NOMO-1 treated with DMSO at 0.1 percent for 48 hours (cell line): Measurements from ENCODE around the gene SLC2A10.

ENCODE experiments used
- DNase-seq: peaks from one replicate; lab custom pipeline; 2025; ENCODE audit not compliant: unreplicated experiment; lab: John Stamatoyannopoulos, UW

The SLC2A10 gene

DNA sequence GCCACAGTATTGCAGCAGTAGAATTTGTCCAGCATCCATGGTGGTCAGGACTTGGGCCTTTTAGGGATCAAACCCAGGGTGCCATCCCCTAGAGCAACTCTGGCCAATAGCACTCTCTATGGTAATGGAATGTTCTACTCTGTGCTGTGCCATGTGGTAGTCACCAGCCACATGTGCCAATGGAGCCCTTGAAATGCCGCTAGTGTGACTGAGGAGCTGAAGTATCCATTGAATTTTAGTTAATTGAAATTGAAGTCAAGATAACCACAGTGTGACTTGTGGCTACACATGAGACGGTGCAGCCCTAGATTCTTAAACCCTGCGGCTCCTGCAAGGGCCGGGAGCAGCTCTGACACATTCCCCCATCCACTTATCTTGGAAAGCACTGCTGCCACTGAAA lies 54.6 kb downstream of the SLC2A10 start:
- DNase-seq, result no peak

DNA sequence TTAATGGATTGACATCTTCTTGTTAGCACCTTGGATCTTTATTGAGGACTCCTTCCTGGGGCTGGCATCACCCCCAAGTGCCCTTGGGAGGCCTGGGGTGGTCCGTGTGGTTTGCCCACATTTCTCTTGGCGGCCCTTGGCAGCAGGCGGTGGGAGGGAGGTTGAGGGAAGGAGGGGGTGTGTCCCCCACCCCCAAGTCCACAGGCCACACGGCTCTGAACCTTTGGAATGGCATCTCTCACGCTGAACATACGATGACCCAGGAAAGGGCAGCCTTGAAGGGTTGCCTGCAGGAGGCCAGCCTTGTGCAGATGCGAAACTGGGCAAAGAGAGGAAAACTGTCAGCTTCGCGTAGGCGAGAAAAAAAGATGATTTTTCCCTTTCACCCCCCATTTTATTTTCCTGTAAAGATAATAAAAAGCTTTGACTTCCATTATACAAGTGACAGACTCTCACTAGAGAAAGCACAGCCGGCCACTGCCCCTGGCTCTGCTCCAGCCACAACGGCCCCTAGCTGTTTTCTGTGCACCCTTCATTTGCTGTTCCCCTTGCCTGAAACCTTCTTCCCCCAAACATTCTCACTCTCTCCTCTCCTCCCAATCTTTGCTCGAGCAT lies 56.2 kb downstream of the SLC2A10 start:
- DNase-seq, result no peak

DNA sequence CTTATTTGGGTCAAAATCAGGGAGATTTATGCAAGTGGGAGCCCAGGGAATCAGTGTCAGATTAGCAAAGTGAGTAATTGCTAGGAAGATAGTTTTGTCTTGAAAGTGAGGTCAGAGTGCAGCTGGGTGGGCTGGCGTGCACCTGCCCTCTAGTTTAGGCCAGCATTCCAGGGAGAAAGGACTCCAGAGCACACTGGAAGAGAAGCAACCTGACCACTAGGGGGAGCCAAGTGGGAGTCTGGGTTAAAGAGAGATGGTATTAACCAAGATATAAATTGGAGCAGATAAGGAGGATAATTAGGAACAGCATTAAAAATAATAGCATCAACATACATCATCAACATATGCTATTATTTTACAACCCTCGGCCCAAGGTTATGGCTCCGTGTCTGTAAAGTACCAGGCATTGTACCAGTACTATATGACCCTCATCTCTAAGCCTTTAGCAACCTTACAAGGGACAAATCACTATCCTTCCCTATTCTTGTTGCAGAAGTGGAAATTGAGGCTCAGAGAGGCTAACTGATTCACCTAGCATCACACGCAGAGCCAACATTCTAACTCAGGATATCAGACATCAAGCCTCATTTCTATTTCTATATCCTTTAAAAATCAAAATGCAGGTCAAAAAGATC lies 57.8 kb downstream of the SLC2A10 start:
- no peak for DNase-seq

DNA sequence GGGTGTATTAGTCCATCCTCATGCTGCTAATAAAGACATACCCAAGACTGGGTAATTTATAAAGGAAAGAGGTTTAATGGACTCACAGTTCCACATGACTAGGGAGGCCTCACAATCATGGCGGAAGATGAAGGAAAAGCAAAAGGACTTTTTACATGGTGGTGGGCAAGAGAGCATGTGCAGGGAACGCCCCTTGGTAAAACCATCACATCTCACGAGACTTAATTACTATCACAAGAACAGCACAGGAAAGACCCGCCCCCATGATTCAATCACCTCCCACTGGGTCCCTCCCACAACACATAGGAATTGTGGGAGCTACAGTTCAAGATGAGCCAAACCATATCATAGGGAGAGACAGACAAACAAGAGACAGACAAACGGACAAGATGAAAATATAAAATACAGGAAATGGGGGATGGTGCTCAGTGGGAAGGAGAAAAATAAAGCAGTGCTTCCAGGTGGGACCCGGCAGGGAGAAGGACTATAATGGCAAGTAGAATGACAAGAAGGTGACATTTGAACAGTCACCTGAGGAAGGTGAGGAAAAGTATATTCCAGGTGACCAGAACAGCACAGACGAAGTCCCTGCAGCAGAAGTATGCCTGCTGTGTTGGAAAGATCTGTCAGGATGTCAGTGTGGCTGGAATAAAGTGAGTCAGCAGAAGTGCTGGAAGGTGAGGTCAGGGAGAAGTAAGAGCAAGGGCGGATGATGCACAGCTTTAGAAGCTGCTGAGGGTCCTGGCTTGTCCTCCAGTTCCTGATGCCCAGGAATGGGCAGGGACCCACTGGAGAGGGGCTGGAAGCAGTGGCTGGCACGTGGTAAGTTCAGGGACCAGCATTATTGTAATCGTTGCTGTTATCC lies 61.1 kb downstream of the SLC2A10 start:
- no peak for DNase-seq

DNA sequence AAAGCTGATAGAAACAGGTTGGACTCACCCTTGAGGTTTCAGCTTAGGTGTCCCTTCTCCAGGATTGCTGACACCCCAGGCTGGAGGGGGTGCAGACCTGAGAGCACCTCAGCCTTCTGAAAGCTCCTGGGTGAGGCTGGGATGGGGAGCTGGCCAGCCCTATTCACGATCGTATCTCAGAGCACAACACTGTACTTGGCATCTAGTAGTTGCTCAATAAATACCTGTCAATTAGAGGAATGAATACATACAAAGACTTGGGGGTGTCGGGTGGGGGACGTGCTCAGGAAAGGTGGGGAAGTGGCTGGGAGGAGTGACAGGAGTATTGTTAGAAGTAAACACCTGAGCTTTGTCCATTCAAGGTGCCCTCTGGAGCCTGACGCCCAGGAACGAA lies 61.7 kb downstream of the SLC2A10 start:
- DNase-seq, result no peak

DNA sequence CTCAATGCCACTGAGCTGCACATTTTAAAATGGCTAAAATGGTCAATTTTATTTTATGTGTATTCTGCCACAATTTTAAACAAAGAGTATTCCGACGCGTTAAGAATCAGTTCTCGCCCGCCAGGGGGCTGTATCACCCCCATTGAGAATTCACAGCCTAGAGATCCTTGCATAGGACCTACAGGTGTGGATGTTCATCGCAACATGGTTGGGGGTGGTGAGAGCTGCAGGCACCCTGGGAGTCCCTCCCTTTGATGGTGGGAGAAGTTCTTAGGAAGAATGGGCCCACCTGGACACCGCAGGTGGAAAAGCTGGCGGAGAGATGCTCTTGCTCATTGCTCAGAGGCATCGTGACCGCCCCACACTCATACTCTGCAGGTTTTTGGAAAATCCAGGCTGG lies 63.5 kb downstream of the SLC2A10 start:
- no peak for DNase-seq

DNA sequence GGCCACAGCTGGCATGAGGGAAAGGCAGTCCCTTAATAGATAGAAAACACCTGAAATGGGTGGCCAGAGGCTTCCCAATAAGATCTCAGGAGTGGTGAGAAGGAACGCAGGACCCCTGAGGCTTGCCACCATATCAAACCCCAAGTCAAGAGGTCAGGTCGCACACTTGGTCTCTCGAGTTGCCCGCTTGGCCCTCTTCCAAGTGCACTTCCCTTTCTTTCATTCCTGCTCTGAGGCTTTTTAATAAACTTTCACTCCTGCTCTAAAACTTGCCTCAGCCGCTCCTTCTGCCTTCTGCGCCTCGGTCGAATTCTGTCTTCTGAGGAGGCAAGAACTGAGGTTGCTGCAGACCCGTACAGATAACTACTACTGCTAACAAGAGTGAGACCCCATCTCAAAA lies 64.2 kb downstream of the SLC2A10 start:
- no peak for DNase-seq

DNA sequence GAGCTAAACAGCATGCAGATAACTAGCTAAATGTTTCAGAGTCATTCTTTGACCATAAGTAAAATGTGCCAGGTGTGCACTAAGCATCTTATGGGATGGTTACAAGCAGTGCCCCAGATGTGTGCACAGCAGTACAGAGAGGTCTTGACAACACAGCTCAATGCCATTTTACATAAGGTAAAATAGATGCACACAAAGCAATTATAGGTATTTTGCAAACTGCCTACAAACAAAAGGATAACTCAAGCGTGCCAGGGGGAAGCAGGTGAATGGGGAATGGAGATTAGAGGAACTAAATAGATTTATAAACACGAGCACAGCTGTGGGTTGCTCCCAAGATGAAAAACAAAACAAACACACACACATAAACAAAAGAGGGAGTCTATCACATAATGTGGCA lies 64.8 kb downstream of the SLC2A10 start:
- DNase-seq, result no peak

DNA sequence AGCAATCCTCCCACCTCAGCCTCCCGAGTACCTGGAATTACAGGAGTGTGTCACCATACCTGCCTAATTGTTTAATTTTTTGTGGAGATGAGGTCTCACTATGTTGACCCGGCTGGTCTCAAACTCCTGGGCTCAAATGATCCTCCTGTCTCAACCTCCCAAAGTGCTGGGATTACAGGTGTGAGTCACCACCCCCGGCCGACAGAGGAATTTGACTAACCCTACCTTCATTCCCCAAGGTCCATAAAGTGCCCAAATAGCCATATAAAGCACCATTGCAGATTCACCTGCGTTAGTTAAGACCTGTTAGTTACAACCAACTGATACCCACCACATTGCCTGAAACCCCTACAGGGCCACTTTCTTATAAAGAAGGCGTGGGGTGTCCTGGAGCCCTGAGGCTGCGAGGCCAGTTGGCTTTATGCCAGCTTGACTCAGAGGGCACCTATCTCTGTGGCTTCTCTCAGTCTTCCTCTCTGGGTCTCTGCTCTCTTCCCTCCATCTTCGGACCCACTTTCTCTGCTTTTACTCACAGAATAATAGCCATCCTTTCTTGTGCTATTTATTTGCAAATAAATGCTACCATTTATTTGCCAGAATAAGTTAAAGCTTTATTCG lies 65.6 kb downstream of the SLC2A10 start:
- DNase-seq, result no peak

DNA sequence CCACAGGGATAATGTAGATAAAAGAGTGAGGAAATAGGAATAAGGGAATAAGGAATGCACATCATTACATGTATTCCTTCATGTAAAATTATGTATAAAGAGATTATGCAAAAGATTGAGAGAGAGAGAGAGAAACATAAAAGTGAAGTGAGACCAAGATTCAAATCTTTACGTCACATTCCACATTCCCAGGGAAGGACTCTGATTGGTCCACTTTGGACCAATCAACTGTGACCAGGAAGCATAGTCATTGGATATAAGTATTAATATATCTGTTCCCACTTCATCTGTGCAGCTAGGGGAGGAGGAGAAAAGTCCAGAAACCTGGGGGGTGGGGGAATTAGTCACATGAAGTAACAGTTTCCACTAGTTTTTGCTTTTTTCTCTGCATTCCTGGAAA lies 66.4 kb downstream of the SLC2A10 start:
- no peak for DNase-seq

DNA sequence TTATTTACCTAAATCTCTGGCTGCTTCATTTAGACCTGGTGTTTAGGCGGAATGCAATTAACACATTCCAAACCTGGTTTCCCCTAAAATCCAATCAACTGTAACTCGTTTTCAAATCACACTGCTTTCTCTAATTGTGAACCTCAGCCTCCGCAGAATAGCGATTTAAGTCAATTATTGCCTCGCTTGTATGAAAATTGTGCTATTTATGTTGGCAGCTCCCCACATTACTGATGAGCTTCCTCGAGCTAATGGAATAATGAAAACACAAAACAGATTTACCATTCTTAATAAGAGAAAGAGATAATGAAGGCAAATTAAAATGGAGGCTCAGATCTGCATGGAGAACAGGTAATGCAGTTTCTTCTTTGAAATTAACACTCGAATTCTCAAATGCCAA lies 67.9 kb downstream of the SLC2A10 start:
- no peak for DNase-seq

DNA sequence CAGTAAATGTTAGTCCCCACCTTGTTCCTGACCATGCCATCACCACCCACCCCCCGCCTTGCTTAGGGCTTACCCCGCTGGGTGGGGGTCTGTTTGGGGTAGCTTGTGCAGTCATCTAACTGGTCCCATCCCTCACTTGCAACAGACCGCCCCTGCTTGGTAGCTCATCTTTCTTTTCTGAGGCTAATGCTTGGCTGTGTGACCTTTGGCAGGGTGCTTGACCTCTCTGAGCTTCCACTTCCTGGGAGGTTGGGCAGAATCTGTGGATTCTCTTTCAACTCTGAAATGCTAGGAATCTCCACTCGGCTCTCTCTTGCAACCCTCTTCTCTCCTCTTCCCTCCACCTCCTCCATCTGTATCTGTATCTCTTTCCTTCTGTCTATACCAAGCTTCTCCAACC lies 70.4 kb downstream of the SLC2A10 start:
- no peak for DNase-seq

DNA sequence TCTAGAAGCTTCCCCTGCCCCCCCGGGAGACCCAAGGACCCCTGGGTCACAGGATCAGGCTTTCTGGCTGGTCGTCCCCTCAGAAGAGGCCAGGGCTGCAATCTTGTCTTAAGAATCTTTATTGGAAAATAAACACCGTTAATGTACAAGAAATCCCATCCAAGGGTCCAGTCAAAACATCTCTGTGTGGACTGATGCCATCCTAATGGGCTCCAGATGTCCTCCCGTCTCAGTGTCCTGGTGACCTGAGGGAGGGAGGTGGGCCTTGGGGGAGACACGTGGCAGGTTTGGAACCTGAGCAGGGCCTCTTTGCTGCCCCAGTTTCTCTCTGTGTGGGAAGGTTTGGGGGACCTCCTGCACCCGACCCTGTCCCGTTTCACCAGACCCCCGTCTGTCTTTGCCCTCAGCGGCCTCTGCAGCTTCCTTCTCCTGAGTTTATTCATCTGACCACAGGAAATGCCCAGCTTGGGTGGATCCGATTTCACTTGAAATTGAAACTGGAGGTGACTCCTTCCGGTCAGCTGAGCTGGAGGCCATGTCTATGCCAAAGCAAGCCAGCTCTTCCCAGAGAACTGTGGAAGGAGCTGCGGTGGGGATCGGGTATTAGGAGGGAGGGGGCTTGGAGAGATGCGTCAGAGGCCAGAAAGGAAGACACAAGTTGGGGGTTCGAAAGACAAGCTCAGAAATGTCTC lies 75.1 kb downstream of the SLC2A10 start:
- DNase-seq, result no peak
